Measurements from ENCODE around the gene LTB4R.
A peak's percentile ranks its signal among the peaks of the same experiment; 100 is the strongest.
"Not testable (repeated sequence)": the region's sequence is repeated elsewhere in the genome, so short reads cannot be mapped to it uniquely, and the experiment has no call there.

LTB4R gene

DNA sequence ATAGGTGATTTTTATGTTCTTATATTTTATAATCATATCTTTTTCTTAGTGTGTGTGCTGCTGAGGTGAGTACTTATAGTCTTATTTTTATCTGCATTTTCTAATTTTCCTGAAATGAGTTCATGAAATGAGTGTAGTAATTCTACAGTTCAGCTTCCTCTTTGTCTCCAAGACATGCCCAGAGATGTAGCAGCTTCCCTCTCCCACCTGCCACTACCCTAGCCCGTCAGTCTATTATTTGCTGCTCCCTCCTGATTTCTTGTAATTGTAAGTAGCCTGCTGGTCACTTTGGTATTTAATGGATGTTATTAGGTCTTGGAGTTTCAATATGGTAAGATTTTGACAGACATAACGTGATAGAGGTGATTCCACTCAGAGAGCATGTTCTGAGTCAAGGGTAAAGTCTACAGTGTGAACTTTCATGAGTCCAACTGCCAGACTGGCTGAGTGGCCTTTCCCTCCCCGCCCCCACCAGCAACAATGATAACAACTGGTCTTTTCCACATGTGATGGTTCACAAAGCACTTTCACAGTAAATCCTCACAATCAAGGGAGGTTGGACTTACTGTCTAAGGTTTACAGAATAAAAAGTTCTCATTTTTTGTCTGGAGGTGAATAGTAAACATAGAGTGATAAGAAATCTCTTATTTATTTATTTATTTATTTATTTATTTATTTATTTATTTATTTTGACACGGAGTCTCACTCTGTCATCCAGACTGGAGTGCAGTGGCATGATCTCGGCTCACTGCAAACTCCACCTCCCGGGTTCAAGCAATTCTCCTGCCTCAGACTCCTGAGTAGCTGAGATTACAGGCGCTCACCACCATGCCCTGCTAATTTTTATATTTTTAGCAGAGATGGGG lies 32.7 kb downstream of the LTB4R start:
- DNase-seq (ENCODE audit: low read depth in 2 of 2) = no peak

DNA sequence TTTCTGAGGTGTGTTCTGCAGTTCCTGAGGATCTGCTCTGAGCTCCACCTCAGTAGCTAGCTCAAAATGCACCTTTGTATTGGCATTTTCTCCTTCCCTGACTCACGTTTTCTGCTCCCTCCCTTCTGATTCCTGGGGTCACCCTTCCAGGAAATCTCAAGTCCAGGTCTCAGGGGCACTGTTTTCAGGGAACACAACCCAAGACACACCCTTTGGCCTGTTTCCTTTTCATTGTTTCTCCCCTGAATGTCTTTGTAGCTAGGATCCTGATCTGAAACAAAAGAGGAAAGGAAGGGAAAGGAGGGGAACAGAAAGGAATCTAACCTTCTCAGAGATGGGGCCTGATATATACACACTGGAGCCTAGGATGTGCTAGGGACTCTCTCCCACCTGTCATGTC lies 35.8 kb downstream of the LTB4R start:
- no peak for DNase-seq (ENCODE audit: low read depth in 2 of 2)

DNA sequence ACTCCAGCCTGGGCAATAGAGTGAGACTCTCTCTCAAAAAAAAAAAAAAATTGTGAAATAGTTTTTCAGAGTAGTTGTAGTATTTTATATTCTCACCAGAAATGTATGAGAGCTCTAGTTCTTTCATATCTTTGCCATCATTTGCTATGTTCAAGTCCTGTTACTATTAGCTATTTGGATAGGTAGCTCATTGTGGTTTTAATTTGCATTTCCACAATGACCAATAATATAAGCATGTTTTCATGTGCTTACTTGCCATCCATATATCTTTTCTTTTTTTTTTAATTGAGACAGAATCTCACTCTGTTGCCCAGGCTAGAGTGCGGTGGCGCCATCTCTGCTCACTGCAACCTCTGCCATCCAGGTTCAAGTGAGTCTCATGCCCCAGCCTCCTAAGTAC lies 36.9 kb downstream of the LTB4R start:
- DNase-seq (ENCODE audit: low read depth in 2 of 2) = no peak

DNA sequence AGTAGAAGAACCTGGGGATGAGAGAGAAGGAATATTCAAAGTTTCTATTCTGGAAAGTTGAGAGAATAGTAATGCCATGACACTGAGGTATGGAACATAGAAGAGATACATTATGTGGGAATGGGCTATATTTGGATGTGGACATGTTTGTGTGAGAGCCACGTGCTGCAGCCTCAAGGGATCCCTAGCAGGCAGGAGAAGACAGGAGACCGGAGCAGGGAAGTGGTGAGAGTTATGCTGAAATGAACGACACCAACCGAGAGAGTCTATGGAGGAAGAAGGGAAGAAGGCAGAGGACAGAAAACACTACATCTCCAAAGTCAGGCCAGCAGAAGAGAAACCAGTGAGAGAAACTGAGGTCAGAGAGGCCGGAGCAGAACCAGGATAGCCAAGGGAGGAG lies 38.4 kb downstream of the LTB4R start:
- no peak for DNase-seq (ENCODE audit: low read depth in 2 of 2)

DNA sequence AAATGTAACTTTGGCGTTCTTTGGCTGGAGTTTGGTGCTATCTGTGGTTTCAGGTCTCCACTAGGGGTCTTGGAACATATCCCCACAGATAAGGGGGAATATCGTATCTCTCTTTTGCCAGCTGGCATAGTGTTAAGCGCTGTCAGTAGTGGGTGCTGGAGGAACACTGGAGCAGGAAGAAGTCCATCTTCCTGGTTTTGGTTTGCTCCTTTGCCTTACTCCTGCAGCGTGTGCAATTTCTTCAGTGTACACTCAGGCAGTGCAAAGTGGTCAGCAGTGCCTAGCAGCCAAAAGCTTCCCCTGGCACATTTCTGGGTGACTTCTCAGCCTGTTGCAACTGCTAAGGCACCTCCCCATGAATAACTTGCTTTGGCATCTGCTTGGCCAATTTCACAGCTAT lies 40.2 kb downstream of the LTB4R start:
- no peak for DNase-seq (ENCODE audit: low read depth in 2 of 2)

DNA sequence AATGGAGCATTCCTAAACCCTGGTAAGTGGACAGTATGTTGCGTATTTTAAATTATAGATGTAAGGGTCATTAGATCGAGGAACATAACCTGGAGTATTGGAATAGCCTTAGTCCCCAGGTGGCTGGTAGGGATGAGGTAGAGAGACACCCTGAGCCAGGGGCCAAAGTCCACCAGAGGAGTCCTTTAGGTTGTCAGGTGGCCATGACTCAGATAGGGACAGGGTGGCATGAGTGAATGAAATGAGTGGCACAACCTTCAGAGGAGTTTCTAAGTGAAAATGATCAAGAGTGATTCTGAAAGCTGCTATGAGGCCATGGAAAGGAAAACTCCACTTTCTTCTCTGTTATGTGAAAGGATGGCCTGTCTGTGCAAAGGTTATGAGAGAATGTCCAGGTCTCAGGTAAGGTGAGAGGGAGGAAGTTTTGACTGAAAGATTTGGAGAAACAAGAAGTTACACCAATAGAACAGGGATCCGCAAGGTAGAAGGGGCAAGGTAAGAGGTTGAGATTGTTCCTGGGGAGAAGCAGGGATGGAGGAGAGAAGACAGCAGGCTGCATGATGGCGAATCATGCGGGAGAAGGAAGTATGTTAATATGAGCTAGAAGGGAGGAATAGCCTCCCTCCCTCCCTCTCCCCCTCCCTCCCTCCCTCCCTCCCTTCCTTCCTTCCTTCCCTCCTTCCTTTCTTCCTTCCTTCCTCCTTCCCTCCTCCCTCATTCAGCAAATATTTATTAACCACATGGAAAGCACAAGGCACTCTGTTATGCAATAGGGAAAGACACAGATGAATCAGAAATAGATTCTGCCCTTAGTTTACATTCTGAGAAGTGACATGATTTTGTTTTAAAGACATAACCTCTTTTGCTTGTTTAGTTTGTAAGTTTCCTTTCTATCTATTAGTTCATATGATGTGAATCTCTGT lies 42.5 kb downstream of the LTB4R start:
- no peak for DNase-seq (ENCODE audit: low read depth in 2 of 2)

DNA sequence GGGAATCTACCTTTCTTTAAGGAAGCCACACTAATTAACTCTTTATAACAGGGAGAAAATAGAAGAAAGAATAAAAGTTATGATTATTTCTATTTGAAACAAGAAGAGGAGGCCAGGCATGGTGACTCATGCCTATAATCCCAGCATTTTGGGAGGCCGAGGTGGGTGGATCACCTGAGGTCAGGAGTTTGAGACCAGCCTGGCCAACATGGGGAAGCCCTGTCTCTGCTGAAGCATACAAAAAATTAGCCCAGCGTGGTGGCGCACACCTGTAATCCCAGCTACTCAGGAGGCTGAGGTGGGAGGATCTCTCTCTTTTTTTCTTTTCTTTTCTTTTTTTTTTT lies 43.2 kb downstream of the LTB4R start:
- DNase-seq (ENCODE audit: low read depth in 2 of 2) = not testable (repeated sequence)

DNA sequence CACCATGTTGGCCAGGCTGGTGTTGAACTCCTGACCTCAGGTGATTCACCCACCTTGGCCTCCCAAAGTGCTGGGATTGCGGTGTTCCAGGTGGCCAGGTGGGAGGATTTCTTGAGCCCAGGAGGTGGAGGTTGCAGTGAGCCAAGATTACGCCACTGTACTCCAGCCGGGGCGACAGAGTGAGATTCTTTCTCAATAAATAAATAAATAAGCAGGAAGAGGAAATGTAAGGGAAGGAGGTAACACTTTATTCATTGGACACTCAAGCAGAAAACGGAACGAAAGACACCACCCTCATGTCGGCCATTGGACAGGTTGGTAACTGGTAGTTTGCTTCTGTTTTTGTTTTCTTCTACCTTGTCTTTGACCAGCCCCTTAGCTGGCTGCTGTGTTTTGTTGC lies 43.7 kb downstream of the LTB4R start:
- DNase-seq (ENCODE audit: low read depth in 2 of 2) = no peak

DNA sequence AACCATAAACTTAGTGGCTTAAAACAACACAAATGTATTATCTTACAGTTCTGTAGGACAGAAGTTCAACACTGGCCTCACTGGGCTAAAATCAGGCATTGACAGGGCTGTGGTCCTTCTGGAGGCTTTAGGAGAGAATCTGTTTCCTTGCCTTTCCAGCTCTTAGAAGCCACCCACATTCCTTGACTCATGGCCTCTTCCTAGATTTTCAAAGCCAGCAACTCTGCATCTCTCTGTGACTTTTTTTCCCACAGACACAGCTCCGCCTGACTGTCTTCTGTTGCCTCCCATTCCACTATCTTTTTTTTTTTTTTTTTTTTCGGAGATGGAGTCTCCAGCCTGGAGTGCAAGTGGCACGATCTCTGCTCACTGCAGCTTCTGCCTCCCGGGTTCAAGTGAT lies 44.9 kb downstream of the LTB4R start:
- no peak for DNase-seq (ENCODE audit: low read depth in 2 of 2)

DNA sequence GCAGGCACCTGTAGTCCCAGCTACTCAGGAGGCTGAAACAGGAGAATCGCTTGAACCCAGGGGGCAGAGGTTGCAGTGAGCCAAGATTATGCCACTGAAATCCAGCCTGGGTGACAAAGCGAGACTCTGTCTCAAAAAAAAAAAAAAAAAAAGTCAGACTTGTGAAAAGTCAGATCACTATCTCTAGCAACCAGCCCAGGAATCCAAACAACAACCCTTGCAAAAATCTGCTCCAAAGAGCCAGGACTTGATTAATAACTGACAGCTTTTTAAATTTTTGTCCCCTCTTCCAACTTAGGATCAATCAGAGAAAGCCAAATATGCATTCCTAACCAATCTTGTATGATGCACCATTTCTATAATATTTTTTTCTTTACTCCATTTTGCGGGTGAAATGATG lies 49.0 kb downstream of the LTB4R start:
- DNase-seq (ENCODE audit: low read depth in 2 of 2) = no peak

DNA sequence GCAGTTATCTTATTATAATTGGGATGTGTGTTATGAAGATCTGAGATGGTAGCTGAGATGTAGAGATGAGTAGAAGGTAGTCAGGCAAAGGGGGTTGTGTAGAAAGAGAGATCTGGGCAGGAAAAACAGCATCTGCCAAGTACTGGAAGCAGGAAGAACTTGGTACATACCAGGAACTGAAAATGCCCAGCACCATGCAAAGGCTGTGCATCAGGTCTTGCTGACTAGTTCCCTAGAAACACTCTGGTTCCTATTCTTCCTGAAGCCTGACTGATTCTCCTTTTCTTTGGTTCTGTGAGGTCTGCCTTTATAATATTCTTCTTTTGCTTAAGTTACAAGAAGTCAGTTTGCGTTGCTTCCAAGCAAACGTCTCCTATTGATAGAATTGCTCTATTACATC lies 50.0 kb downstream of the LTB4R start:
- DNase-seq (ENCODE audit: low read depth in 2 of 2) = no peak

DNA sequence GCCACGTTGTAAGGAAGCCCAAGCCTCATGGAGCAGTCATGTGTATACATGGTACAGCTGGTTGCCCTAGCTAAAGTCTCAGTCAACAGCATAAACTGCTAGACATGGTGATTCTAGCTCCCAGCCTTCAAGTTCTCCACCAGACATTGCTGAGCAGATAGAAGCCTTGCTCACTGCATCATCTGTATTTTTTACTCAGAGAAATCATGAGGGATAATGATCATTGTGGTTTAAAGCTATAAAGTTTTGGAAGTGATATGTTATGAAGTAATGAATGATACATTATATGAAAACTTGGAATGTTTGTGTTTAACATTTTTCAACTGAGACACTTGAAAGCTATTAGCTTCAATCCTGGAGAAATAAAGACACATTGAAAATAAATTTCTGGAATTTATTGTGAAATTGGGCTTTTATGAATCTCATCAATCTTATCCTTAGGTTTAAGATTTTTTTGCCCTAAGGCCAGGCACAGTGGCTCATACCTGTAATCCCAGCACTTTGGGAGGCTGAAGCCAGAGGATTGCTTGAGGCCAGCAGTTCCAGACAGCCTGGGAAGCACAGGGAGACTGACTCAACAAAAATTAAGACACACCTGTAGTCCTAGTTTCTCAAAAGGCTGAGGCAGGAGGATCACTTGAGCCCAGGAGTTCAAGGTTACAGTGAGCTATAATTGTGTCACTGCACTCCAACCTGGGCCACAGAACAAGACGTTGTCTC lies 51.1 kb downstream of the LTB4R start:
- DNase-seq (ENCODE audit: low read depth in 2 of 2) = no peak

DNA sequence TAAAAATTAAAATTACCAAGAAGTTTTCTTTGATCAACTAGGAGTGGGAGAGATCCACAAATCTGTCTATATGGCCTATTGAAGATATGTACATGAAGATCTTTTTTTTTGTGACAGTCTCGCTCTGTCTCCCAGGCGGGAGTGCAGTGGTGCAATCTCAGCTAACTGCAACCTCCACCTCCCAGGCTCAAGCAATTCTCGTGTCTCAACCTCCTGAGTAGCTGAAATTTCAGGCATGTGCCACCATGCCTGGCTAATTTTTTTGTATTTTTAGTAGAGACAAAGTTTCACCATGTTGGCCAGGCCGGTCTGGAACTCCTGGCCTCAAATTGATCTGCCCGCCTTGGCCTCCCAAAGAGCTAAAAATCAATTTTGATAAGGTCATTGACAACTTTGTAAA lies 52.1 kb downstream of the LTB4R start:
- no peak for DNase-seq (ENCODE audit: low read depth in 2 of 2)

DNA sequence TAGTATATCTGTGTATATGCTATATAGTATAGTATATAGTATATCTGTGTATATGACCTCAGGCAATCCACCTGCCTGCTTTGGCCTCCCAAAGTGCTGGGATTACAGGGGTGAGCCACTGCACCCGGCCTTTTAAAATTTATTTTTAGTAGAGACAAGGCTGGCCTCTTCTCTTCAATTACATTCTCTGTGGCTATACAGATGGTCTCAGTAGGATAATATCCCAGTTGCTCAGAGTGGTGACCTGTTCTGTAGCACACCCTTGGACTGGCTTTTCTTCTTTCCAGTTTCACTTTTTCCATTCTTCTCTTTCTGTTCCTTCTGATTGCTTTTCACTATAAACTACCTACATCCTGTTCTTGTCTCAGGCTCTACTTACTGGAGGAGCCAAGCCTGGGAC lies 53.5 kb downstream of the LTB4R start:
- DNase-seq (ENCODE audit: low read depth in 2 of 2) = no peak

DNA sequence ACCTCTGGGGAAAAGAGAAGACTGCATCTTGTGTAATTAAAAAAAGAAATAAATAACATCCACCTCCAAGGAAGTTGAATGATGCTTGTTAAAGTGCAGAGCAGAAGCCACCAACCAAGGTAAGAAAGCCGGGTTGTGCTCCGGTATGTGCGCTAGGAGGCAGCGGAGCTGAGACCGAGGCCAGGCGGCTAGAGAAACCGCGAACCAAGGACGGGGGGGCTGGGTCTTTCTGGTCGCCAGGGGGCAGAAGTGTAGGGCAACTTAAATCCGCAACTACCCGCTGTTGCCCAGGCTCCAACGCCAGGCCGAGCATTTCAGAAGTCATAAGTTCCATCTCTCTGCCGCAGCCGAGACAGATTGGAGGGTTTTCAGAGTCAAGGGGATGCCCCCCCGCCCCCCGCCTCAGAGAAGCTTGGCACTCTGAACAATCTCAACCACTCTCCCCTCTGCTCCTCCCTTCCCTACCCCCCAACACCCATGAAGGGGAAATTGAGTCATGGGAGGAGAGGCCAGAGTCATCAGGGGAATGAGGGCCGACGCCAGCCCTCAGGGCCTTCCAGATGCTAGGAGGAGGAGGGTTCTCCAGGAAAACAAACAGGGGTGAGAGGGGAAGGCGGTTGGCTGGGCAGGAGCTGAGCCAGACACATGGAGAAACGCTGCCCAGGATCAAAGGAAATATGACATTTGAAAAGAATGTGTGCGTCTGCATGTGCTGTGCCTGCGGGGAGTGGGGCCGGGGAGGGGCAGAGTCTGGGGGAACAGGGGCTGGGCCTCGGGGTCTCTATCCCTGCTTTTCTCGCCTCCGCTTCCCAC lies 54.5 kb downstream of the LTB4R start:
- DNase-seq (ENCODE audit: low read depth in 2 of 2) = peak; percentile 51 to 57

DNA sequence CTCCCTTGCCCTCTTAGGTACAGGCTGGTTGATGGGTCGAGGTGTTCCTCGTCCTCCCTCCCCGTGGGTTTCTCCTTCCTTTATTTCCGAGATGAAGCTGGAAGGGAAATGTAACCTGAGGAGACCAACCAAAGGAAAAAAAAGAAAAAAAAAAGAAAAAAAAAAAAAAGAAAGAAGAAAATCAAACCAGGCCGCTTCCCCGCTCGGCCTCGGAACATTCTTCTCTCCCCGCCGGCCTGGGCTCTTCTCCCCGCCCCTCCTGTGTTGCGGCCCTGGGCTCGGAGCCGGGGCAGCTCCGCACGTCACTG lies 55.1 kb downstream of the LTB4R start:
- DNase-seq (ENCODE audit: low read depth in 2 of 2) = no peak

DNA sequence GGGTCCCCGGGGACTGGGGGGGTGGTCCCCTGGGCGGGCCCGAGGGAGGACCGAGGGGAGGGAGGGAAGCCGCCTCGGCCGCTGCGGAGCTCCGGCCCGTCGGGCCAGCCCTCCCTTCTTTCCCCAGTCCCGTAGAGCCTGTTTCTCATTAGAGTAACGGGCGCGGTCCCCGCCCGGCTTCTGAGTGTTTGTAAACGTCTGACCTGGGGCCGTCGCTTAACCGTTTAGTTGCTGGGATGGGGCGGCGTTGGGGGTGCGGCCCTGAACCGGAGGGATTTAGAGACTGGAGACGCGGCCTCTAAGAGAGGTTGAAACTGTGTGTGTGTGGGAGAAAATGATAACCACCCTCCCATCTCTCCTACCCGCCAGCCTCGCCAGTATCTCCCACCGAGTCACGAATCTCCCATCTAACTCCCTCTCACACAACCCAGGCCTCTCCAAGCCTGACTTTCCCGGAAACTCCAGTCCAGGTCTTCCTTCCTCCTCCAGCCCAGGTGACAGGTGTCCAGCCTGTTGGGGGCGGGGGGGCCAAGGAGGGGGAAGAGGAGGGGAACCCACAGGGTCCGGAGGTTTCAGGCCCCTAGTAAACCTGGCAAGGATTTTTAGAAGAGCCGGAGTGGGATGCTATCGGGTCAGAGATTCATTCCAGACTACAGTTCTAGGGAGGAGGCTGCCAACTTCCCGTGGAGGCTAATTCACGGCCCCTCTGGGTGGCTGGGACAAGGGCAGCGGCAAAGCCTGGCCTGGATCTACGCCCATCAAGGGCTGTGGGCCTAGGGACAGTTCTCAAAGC lies 55.6 kb downstream of the LTB4R start:
- no peak for DNase-seq (ENCODE audit: low read depth in 2 of 2)
